Measurements from ENCODE around the gene DCAF11. TPM values are rescaled to one million over a fixed set of nuclear protein-coding genes. Genes with fewer than 3 reads are reported as not detected.

Gene DCAF11
- total and polyA plus RNA-seq, 12 donors = 19.7 to 99.7 (median 70.8) TPM

DNA sequence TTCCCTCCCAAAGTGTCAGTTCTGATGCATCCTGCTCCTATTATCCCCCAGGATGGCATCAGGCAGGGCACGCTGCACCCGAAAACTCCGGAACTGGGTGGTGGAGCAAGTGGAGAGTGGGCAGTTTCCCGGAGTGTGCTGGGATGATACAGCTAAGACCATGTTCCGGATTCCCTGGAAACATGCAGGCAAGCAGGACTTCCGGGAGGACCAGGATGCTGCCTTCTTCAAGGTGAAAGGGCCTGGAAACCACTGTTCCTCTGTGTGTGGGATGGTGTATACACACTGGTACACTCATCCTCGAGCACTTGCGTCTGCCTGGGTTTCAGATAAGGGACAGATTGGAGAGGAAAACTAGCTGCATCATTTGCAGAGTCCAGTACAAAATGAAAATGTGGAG lies 47.5 kb downstream of the DCAF11 start:
- peaks cover 10 to 88% (median 52%) of the 10 kb centered on the region in 9 donors for H3K36me3 ChIP-seq
- peak overlapping the region; percentile 92 to 100 (median 96) for H3K27ac ChIP-seq
- intact Hi-C loops (cut with DNase I) = loop anchor here in 1 of 10 donors (5.0 kb wide), 1 partner anchor 50 kb away; the partner anchor contains the start of genes DCAF11 and NRL
- no peak for DNase-seq
- H3K27me3 ChIP-seq = no peaks in the 10 kb centered on the region
- no peaks in the 10 kb centered on the region for H3K9me3 ChIP-seq
- peaks cover 9 to 60% (median 27%) of the 10 kb centered on the region in 9 donors for H3K4me1 ChIP-seq
- 38 to 39% methylated on average over 8 of the region's 8 CpGs for WGBS, 2 donors
- ATAC-seq = peak in 5 of 8 donors; percentile 1 to 15 (median 5)
- TF ChIP-seq, protein P1, sequence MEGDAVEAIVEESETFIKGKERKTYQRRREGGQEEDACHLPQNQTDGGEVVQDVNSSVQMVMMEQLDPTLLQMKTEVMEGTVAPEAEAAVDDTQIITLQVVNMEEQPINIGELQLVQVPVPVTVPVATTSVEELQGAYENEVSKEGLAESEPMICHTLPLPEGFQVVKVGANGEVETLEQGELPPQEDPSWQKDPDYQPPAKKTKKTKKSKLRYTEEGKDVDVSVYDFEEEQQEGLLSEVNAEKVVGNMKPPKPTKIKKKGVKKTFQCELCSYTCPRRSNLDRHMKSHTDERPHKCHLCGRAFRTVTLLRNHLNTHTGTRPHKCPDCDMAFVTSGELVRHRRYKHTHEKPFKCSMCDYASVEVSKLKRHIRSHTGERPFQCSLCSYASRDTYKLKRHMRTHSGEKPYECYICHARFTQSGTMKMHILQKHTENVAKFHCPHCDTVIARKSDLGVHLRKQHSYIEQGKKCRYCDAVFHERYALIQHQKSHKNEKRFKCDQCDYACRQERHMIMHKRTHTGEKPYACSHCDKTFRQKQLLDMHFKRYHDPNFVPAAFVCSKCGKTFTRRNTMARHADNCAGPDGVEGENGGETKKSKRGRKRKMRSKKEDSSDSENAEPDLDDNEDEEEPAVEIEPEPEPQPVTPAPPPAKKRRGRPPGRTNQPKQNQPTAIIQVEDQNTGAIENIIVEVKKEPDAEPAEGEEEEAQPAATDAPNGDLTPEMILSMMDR (IDR thresholded peaks at IDR 0.05) = no peak
- peak overlapping the region; percentile 50 to 89 (median 66) for H3K4me3 ChIP-seq

DNA sequence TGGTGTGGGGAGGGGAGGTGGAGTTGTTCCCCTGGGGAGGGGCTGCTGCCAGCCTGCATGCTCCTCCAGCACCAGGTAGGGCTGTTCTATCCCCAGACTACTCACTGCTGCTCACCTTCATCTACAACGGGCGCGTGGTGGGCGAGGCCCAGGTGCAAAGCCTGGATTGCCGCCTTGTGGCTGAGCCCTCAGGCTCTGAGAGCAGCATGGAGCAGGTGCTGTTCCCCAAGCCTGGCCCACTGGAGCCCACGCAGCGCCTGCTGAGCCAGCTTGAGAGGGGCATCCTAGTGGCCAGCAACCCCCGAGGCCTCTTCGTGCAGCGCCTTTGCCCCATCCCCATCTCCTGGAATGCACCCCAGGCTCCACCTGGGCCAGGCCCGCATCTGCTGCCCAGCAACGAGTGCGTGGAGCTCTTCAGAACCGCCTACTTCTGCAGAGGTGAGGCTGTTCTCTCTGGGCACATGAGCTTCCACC lies 50.0 kb downstream of the DCAF11 start:
- Histone ChIP-seq H3K9me3 (no peaks in the 10 kb centered on the region), H3K27ac (no peak overlapping the region), H3K4me1 (peaks cover 9 to 61% (median 27%) of the 10 kb centered on the region in 9 donors), H3K36me3 (peaks cover 10 to 90% (median 48%) of the 10 kb centered on the region in 9 donors), H3K27me3 (no peaks in the 10 kb centered on the region), H3K4me3 (no peak overlapping the region)
- 93 to 96% methylated on average over 14 of the region's 14 CpGs for WGBS, 2 donors
- TF ChIP-seq, protein P1 (IDR thresholded peaks at IDR 0.05) = no peak
- intact Hi-C loops (cut with DNase I) = loop anchor here in 1 of 10 donors (5.0 kb wide), 1 partner anchor 52 kb away; the partner anchor contains the start of genes DCAF11 and NRL
- ATAC-seq (no peak), DNase-seq (no peak)

DNA sequence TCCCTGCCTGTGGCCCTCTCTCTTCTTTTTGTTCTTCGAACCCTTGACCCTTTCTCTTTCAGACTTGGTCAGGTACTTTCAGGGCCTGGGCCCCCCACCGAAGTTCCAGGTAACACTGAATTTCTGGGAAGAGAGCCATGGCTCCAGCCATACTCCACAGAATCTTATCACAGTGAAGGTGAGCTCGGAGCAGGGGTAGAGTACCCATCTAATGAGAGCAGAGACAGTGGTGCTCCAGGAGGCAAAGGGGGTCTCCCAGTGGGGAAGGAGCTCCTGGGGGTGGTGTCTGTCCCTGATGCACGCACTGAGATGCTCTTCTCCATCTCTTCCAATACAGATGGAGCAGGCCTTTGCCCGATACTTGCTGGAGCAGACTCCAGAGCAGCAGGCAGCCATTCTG lies 51.2 kb downstream of the DCAF11 start:
- H3K9me3 ChIP-seq = no peaks in the 10 kb centered on the region
- TF ChIP-seq, protein P1 (IDR thresholded peaks at IDR 0.05) = no peak
- intact Hi-C loops (cut with DNase I) = no loop called here
- no peak for ATAC-seq
- H3K36me3 ChIP-seq = peaks cover 10 to 89% (median 48%) of the 10 kb centered on the region in 9 donors
- 94 to 95% methylated on average over 5 of the region's 5 CpGs for WGBS, 2 donors
- H3K4me1 ChIP-seq = peaks cover 5 to 61% (median 21%) of the 10 kb centered on the region in 9 donors
- DNase-seq = no peak
- no peak overlapping the region for H3K27ac ChIP-seq
- no peak overlapping the region for H3K4me3 ChIP-seq
- H3K27me3 ChIP-seq = no peaks in the 10 kb centered on the region

DNA sequence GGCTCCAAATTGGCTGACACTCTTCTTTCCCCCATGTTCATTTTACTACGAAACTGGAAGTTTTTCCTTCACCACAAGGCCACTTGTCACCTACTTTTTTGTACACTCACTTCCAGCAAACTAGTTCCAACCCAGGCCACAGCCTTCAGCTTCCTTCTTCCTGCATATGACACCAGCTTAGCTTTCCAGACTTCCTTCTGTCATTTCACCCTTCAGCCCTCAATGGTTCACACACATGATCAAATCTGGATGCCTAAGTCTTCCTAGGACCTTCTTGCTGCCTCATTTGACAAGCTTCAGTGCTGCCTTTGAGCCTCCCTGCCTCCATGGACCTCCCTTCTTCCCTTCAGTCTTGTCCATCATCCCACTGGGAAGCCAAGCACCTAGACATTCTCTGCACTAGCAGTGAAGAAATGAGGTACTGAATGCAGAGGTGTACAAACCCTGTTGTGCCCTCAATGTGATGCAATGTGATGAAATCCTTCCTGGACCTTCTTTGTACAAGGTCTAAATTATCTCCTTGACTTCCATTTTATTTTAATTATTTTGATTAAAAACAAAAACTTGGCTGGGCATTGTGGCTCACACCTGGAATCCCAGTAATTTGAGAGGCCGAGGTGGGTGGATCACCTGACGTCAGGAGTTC lies 53.0 kb downstream of the DCAF11 start:
- Histone ChIP-seq H3K4me1 (peaks cover 4 to 63% (median 24%) of the 10 kb centered on the region in 9 donors), H3K4me3 (no peak overlapping the region), H3K27me3 (no peaks in the 10 kb centered on the region), H3K9me3 (no peaks in the 10 kb centered on the region), H3K27ac (peak overlapping the region in 1 of 10 donors; percentile 67), H3K36me3 (peaks cover 10 to 88% (median 48%) of the 10 kb centered on the region in 9 donors)
- intact Hi-C loops (cut with DNase I) = no loop called here
- TF ChIP-seq, protein P1 (IDR thresholded peaks at IDR 0.05) = no peak
- WGBS, 2 donors = 86 to 88% methylated on average over 3 of the region's 3 CpGs
- no peak for ATAC-seq
- DNase-seq = no peak

Data from heart right ventricle (tissue), 16 donors.